OCI-M1 (cell line): ENCODE data around the gene KCNIP1.

ENCODE experiments used
- DNase-seq: peaks from one replicate; lab custom pipeline; 2025; lab: John Stamatoyannopoulos, UW

Gene KCNIP1

DNA sequence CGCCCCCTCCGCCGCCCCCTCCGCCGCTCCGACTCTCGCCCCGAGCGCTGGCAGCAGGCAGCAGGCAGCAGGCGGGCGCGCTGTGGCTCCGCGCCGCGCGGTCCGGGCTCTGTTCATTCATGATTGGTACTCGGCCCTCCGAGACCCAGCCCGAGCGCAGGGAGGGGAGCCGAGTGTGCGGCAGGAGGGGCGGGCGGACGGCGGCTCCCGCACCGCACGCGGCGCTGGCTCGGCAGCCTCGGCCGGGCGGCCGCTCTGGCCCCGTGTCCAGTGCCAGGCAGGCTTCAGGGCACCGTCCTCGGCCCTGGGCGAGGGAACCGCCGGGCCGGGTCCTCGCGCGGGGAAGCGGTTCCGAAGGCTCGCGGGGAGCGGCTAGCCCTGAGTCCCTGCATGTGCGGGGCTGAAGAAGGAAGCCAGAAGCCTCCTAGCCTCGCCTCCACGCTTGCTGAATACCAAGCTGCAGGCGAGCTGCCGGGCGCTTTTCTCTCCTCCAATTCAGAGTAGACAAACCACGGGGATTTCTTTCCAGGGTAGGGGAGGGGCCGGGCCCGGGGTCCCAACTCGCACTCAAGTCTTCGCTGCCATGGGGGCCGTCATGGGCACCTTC, at the start of gene KCNIP1:
Gene KCNIP1, plus strand, starts transcription at position 31 of the 607 bp plus-strand sequence.
- DNase-seq: no peak

DNA sequence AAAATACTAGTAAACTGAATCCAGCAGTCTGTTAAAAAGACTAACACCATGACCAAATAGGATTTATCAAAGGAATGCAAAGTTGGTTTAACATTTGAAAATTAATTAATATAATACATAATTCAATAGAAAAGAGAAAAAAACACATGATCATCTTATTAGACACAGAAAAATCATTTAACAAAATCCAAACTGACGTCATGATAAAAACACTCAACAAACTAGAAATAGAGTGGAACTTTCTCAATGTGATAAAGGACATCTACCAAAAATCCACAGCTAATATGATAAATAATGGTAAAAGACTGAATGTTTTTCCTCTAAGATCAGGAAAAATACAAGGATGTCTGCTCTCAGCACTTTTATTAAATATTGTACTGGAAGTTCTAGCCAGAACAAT, 40.4 kb upstream of the KCNIP1 start:
- no peak for DNase-seq

DNA sequence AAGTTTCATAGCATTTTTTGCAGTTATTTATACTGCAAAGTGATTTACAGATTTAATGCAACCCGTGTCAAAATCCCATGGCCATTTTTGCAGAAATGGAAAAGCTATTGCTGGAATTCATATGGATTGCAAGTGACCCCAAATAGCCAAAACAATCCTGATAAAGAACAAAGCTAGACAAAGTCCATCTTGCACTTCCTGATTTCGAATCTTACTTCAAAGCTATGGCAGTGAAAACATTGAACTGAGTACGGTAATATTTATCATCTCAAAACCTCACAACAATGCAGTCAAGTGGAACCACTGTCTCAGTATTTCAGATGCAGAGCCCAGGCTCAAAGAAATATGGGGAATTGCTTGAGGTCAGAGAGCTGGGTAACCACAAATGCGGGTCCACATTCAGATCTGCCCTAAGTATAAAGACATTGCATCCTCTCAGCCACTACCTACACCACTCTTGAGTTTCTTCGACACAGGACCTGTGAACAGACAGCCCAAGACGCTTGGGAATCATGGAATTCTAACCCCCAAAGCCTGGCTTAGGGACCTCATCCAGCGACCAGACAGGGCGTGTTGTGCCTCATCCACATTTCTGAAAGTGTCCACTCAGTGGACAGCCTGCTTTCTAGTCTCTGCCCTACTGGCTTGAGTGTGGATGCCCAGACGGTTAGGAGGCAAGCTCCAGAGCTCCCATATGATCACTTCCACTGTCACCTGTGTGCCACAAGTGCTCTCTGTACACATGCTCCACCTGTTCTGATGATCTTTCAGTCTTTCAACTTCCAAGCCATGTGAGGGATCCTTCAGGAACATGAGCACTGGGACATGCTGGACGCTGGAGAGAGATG, 39.3 kb upstream of the KCNIP1 start:
- no peak for DNase-seq

DNA sequence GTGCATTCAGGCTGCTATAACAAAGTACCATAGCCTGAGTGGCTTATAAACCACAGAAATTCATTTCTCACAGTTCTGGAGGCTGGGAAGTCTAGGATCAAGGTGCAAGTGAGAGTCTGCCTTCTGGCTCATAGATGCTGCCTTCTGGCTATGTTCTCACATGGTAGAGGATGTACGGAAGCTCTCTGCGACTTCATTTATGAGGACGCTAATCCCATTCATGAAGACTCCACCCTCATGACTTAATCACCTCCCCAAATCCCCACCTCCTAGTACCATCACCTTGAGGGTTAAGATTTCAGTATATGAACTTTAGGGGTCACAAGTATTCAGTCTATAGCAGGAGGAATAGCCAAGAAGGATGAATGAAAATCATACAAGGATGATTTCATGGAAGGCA, 37.3 kb upstream of the KCNIP1 start:
- DNase-seq: no peak

DNA sequence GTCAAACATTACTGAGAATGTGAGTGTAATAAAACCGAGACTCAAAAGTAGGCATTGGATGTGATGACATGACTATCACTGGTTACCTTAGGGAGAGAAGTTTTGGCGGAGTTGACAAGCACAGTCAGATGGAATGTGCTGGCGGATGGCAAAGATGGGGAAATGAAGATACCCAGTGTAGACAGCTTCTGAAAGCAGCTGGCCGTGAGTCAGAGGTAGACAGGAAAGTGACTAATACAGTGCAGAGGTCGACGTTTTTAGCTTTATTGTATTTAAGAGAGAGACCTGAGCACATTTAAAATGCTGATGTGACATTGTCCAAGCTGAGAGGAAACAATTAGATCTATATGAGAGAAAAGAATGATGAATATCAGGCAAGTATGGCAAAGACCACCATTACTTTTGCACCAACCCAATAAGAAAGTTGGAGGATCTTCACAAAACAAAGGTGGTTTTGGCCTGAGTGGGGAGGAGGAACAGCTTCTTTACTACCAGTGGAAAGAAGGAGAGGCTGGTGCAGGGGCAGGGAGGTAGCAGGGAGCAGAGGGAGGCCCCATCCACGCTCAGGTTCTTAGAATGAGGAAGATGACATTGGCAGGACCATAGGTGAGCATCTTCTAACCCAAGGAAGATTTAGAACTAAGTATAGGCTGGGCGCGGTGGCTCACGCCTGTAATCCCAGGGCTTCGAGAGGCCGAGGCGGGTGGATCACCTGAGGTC, 36.7 kb upstream of the KCNIP1 start:
- no peak for DNase-seq

DNA sequence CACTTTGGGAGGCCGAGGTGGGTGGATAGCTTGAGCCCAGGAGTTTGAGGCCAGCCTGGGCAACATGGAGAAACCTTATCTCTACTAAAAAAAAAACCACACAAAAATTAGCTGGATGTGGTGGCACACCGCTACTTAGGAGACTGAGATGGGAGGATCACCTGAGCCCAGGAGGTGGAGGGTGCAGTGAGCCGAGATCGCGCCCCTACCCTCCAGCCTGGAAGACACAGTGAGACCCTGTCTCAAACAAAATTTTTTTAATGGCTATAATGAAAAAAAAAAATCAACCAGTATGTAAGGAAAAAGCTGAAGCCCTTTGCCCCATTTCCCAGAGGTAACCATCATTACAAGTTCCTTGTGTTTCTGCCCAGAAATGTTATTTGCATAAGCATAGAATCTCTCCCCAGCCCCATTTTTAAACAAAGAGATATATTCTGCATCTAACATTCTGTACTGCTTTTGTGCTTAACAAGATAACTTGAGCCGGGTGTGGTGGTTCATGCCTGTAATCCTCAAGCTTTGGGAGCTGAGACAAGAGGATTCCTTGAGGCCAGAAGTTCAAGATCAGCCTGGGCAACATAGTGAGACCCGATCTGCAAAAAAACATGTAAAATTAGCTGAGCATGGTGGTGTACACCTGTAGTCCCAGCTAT, 35.1 kb upstream of the KCNIP1 start:
- DNase-seq: no peak

GRCh38 chr5:170469414-170469813, 34.4 kb upstream of the KCNIP1 start:
- no peak for DNase-seq

DNA sequence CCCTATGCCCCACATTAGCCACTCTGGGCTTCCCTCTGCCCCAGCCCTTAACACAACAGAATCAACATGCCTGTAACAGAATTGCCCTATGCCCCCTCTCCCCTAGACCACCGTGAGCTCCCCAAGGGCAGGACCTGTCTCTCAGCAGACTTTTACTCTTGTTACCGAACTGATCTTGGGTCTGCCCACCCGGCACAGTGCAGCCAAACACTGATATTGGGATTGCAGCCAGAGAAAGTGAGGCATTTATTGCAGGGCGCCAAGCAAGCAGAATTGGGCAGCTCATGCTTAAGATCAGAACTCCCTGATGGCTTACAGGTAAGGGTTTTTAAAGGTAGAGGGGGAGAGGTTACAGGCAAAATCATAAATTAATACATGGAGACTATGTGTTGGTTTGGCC, 33.5 kb upstream of the KCNIP1 start:
- DNase-seq: no peak

DNA sequence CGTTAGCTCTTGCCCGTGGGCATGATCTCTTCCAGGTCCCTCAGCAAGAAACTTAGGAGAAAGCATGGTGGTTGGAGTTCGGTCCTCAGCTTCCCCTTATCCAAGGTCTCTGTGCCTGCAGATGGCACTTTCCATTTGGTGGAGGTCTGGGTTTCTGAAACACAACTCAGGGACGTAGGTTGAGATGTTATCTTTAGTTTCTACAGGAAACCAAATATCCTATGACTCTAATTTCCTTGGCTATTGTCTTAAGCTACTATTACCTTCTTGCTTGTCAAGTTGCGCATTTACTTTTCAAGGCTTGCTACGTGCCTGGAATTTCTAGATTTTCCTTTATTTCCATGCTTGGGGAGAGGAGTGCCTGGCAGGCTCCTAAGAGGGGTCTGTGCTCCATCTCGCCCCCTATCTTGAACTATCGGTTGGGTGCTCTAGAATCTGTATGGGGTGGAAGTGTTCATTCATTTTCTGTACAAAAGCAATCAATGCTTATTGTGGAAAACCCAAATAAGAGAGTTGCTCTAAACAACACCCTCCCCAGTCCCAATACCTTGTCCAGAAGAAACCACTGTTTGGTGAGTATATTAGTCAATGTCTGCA, 32.9 kb upstream of the KCNIP1 start:
- no peak for DNase-seq

DNA sequence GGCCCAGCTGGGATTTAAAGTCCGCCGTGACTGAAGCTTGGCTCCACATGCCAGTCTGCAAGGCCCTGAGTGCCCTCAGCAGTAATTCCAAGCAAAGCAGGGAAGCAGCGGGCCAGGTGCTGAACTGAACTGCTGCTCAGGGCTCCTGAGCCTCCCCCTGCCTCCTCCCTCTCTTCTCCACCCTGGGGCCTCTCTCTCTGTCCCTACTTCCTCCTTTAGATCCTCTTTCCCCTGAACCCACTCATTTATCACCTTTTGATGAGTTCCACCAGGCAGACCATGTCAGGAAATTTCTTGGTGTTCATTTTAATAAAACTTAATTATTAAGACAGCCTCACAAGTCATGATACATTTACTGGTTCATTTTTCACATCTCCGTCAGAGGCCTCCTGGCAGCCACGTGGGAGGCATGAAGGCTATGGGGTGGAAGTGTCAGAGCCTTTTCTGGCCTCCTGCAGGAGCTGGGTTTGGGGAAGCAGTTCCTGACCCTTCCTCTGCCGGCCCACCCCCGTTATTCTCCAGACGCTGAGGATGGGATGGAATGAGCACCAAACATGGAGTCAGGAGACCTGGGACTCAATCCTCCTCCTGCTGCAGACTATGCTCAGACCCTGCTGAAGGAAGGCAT, 32.2 kb upstream of the KCNIP1 start:
- DNase-seq: no peak

GRCh38 chr5:170473642-170474041, 30.2 kb upstream of the KCNIP1 start:
- DNase-seq: no peak

GRCh38 chr5:170474489-170475274, 29.1 kb upstream of the KCNIP1 start:
- DNase-seq: no peak

GRCh38 chr5:170475294-170476000, 28.4 kb upstream of the KCNIP1 start:
- no peak for DNase-seq

GRCh38 chr5:170476704-170477103, 27.1 kb upstream of the KCNIP1 start:
- DNase-seq: no peak

GRCh38 chr5:170477906-170478305, 25.9 kb upstream of the KCNIP1 start:
- no peak for DNase-seq

GRCh38 chr5:170478306-170478705, 25.5 kb upstream of the KCNIP1 start:
- DNase-seq: no peak

GRCh38 chr5:170479484-170479883, 24.3 kb upstream of the KCNIP1 start:
- peak; percentile 9 for DNase-seq

- no peak for DNase-seq
Observed at GRCh38 chr5:170480260-170480659, 23.6 kb upstream of the KCNIP1 start.

DNA sequence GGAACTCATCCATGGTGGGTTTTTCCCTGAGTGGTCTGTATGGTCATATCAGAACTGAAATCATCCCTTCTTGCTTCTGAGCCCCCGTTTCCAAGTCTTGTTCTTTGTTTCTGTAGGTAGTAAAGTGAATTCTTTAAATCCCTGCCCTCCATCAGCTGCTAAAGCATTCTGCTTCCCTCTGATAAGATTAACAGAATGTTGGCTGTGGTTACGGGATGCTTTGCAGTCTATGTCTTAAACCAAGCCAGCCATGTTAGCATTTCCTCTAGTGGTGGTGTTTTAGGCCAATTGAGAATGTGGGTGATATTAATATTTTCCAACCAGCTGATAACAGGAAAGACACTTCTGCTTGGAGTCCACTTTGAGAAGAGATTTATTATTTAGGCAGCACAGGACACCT, 22.0 kb upstream of the KCNIP1 start:
- peak; percentile 59 for DNase-seq

DNA sequence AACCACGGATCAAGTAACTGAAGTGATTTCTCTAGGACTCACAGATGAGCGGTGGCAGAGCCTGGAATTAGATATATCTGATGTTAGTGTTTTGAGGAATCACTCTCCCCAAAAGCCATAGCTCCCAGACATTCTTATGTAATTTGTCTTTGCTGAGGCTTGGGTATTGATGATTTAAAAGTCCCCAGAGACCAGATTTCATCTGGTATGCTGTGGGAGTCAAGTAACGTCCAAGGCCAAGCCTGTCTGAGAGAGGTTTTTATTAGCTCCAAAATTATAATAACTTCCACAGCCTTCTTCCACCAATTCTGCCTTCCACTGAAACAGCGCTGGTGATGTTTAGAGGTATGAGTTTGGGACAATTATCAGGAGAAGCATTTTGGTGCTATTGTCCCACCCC, 21.3 kb upstream of the KCNIP1 start:
- no peak for DNase-seq
